HG03571 (cell line): ENCODE results near the gene DDX60.
"Not testable (repeated sequence)": the region's sequence is repeated elsewhere in the genome, so short reads cannot be mapped to it uniquely, and the experiment has no call there.

ENCODE experiments used
- ATAC-seq: cut with Tn5 transposase; IDR thresholded peaks from one replicate; pipeline ENCODE4 v1.9.1; 2021; ENCODE audit not compliant: unreplicated experiment

DDX60 gene, protein sequence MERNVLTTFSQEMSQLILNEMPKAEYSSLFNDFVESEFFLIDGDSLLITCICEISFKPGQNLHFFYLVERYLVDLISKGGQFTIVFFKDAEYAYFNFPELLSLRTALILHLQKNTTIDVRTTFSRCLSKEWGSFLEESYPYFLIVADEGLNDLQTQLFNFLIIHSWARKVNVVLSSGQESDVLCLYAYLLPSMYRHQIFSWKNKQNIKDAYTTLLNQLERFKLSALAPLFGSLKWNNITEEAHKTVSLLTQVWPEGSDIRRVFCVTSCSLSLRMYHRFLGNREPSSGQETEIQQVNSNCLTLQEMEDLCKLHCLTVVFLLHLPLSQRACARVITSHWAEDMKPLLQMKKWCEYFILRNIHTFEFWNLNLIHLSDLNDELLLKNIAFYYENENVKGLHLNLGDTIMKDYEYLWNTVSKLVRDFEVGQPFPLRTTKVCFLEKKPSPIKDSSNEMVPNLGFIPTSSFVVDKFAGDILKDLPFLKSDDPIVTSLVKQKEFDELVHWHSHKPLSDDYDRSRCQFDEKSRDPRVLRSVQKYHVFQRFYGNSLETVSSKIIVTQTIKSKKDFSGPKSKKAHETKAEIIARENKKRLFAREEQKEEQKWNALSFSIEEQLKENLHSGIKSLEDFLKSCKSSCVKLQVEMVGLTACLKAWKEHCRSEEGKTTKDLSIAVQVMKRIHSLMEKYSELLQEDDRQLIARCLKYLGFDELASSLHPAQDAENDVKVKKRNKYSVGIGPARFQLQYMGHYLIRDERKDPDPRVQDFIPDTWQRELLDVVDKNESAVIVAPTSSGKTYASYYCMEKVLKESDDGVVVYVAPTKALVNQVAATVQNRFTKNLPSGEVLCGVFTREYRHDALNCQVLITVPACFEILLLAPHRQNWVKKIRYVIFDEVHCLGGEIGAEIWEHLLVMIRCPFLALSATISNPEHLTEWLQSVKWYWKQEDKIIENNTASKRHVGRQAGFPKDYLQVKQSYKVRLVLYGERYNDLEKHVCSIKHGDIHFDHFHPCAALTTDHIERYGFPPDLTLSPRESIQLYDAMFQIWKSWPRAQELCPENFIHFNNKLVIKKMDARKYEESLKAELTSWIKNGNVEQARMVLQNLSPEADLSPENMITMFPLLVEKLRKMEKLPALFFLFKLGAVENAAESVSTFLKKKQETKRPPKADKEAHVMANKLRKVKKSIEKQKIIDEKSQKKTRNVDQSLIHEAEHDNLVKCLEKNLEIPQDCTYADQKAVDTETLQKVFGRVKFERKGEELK (N-terminal part only)

DNA sequence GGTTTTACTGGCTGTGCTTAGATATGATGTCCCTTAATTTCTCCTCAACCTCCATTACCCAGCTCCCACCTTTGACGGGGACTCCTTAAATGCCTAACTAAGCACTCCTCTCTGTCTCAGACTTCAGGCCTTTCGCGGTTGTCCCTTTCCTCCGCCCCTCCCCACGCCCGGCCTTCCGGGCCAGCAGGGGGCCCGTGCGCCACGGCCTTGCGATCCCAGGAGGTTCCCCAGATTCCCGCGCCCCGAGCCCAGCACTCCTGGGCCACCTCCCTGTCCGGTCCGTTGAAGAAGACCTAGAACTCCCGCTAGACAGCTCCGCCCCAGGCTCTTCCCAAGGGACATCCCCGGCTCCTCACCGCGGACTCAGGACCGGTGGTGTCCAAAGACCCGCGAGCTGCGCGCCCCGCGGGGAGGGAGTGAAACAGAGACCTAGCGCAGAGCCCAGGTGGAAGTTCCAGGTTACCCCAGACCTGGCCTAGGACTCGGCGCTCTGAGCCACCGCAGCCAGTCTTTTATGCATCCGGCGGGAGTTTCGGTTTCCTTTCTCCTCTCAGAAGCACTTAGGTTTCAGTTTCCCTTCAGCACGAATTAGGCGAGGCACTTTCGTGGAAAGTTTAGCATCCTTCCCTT lies at the start of gene DDX60:
TSS of gene DDX60 (minus strand) at position 487 of the 630 bp plus-strand sequence. CDS start 7,493 bp downstream, outside the sequence.
- peak; percentile 99 for ATAC-seq

DNA sequence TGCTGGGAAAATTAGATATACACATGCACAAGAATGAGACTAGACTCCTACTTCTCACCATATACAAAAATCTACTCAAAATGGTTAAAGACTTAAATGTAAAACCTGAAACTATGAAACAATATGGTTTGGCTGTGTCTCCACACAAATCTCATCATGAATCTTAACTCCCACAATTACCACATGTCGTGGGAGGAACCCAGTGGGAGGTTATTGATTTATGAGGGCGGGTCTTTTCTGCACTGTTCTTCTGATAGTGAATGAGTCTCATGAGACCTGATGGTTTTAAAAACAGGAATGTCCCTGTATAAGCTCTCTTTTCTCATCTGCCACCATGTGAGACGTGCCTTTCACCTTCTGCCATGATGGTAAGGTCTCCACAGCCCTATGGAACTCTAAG lies 48.5 kb upstream of the DDX60 start:
- ATAC-seq: no peak

DNA sequence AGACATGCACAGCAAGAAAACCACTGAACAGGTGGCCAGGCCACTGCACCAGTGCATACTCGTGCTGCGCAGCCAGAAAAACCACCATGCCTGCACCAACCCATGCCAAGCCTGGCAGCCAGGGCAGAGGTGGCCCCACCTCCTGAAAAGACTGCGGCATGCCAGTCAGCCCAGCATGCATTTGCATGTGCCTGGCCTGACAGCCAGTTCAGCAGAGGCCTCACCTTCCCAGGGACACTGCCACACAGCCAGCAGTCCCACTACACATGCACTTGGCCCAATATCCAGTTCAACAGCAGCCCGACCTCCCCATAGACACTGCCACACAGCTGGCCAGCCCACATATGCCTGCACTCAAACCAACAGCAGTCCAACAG lies 43.5 kb upstream of the DDX60 start:
- ATAC-seq: no peak

DNA sequence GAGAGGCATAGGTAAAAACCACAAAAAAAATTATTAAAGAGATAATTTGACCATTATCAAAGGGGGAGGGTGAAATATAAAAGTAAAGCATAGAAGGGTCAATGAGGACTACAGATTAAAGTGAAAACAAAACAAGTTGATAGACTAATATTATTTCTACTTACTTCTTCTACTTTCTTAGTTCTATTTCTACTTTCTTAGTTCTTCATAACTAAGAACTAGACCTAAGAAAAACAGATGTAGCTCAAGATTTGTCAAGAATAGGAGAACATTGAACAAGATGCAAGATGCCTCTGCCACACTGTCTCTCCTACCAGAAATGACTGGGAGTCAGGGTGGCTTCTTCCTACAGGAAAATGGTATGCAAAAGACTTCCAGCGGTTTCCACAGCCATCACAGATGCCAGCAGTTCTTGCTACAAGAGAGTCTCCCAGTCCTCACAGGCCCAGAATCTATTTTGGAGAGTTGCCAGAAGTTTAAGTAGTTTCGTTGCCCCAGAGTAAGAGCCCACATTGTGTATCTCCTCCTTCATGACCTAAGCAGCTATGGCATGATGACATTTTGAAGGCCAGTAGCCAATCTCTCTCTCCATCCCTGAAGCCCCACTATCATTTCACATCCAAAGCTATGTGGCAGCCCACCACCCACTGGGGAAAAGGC lies 42.9 kb upstream of the DDX60 start:
- no peak for ATAC-seq

DNA sequence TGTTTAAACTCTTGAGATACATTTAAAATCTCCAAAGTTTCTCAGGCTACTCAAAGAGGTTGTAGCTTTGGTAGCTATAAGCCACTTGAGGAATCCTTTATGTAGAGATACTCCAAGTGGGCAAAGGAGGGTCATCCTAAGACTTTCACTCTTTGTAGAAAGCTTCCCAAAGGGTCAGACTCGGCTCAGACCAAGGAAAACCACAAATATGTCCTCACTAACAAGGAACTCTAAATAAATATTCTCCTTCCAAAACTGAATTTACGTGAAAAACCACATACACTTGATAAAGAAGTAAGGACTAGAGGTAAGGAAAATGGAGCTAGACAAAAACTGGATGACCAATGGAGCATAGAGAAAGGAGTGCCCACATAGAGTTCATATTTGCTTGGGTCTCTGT lies 41.7 kb upstream of the DDX60 start:
- ATAC-seq: no peak

DNA sequence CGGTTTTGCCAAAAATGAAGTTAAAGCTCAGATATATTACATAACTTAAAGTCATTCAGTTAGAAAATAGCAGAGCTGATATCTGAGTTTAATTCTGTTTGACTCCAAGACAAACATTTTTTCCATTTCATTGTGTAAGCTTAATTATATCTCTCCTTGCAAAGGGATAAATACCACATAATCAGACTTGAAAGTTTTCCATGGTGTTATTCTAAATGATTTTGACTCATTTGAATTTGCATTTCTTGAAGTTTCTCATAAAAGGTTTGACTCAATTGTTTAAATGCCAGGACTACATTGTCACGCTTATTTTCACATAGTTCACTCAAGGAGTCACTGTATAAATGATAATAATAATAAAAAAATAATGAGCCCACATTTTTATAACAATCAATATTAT lies 39.4 kb upstream of the DDX60 start:
- ATAC-seq: no peak

DNA sequence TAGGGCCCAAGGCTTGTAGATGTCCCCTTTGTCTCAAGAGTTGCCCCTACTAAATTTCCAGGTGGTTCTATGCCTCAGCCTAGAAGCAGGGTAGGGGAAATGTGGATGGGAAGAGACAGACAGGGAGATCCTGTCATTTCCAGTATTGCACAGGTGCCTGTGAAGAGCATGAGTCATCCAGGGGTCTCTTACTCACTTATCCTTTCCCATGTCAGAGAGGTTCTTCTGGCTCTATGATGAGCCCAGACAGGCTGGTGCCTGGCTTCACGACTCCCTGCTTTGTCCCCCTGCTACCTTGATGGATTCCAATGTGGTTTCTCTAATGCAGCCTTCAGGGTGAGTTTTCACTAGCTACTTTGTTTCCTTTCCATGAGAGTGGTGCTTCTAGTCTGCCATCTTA lies 35.2 kb upstream of the DDX60 start:
- ATAC-seq: no peak

DNA sequence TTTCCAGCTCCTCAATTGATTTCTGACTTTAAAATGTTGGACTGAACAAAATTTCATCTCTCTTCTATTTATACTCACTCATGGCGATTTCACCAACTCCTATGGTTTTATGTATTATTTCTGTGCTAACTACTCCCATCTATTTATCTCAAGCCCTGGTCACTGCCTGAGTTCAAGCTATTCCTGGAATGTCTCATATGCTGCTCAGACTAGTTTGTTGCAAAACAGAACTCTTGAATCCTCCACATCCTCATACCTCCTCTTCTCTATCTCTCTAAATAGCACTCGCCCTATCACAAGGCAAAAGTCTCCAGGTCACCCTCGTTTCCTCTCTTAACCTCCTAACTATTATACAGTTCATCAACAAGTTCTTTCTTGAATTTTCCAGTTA lies 19.0 kb upstream of the DDX60 start:
- ATAC-seq: no peak

DNA sequence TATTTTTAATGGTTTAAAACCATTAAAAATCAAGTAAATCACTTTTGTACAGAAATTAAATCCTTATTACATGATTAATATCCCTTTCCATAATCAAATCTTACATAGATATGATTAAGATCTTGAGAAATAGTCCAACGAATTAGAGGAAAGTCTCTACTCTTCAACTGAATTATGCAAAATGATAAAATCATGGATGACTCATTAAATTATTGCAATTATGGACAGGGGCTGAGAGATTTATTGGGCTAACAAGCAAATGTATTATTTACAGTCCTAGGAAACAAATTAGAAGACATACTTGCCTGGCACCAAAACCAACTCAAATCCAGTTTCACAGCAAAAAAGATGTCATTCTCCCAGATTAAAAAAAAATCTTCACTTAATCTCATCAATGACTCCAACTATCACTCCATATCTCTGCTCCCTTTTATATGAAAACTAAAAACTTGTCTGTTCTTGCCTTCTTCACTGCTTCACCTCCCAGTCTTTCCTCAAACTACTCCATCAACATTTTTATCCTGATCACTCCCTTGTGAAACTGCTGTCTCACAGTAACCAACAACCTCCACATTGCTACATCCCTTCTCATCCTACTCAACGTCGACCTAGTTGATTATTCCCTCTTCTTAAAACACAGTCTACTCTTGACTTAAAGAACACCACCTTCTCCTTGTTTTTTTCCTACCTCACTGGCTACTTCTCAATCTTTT lies 18.4 kb upstream of the DDX60 start:
- ATAC-seq: no peak

GRCh38 chr4:168335621-168336020 lies 17.1 kb upstream of the DDX60 start:
- no peak for ATAC-seq

GRCh38 chr4:168334053-168334452 lies 15.5 kb upstream of the DDX60 start:
- ATAC-seq: no peak

GRCh38 chr4:168330575-168330974 lies 12.0 kb upstream of the DDX60 start:
- not testable (repeated sequence) for ATAC-seq

DNA sequence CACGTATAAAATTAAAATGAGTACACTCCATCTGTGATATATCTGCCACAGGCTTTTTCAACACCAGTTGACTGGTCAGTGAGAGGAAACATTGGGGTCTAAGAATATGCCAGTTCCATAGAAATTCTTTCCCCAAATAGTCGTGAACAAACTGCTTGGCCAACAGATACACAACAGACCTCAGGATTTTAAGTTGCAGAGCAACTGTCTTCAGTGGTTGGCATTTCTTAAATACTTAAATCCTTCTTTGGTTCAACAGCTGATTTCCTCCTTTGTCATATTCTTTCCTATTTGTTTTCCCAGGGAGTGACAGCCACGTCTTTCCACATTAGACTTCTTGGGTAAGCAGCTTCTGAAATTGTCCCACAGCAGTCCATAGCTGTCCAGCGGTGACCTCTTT lies 7.0 kb upstream of the DDX60 start:
- no peak for ATAC-seq

DNA sequence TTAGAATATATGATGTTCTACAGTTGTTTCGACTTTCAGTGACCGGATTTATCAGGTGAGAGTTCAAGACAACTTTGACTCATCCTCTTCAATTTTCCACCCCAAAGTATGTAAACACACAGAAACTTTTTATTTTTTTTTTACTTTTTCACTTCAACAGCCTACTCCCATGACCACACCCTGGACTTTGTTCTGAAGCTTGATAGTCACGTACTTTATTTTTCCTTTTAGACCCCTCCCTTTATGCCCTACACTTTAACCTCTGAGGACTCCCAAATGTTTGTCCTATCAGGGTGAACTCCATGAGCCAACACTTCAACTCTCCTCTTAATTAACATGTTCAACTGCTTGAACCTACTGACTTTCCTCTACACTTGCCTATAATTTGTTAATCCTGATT lies 2.5 kb upstream of the DDX60 start:
- ATAC-seq: no peak

- no peak for ATAC-seq
Observed at GRCh38 chr4:168319486-168320019, 1.0 kb upstream of the DDX60 start.

DNA sequence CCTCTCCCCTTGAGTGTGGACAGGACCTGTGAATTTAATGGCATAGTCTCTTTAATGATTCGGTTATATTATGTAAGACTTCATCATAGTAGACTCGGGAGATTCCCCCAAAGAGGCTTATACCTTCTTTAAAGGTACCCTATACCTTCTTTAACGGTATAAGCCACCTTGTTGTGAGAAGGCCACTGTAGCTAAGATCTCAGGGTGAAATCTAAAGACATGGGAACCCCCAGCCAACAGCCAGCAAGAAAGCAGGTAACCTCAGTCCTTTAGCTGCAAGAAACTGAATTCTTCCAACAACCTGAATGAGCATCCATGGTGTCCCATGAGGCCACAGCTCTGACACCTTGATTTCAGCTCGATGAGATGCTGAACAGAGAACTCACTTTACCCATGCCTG lies 931 bp downstream of the DDX60 start:
- no peak for ATAC-seq

- no peak for ATAC-seq
Observed at GRCh38 chr4:168309781-168310180, 8.8 kb downstream of the DDX60 start.

GRCh38 chr4:168308912-168309311 lies 9.6 kb downstream of the DDX60 start:
- no peak for ATAC-seq

DNA sequence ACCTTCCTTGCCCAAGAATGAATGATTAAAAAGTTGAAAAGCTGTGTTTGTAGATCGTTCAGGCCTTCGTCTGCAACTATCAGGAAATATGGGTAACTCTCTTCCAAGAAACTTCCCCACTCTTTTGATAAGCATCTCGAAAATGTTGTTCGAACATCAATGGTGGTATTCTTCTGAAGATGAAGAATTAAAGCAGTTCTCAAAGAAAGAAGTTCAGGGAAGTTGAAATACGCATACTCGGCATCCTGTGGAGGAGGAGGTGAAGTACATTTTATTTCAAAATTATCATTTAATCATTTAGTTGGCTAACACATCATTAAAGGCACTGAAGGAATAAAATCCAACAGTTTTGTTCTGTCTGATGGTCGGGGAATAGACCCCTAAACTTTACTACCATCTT lies 12.1 kb downstream of the DDX60 start:
- ATAC-seq: no peak
